Measurements from ENCODE around the gene NLK. TPM values are rescaled to one million over a fixed set of nuclear protein-coding genes. Genes with fewer than 3 reads are reported as not detected.
"Not testable (repeated sequence)": the region's sequence is repeated elsewhere in the genome, so short reads cannot be mapped to it uniquely, and the experiment has no call there.

The NLK gene
- polyA plus RNA-seq, 4 donors = 46.6 to 56.1 (median 46.9) TPM

DNA sequence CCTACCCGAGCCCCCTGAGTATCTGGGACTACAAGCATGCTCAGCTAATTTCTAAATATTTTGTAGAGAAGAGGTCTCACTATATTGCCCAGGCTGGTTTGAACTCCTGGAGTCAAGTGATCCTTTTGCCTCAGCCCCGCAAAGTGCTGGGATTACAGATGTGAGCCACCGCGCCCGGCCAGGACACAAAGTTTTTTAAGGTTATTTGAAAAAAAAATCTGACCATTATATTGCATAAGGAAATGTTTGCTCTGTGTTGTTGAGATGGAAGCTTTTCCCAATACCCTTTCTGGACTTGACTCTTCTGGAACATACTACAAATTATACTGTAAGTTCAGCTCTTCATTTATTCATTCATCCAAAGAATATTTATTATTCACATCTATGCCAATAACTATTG is 143.2 kb downstream of the NLK start:
- DNase-seq (ENCODE audit: low read depth in 4 of 4, low spot score in 2 of 4) = no peak

DNA sequence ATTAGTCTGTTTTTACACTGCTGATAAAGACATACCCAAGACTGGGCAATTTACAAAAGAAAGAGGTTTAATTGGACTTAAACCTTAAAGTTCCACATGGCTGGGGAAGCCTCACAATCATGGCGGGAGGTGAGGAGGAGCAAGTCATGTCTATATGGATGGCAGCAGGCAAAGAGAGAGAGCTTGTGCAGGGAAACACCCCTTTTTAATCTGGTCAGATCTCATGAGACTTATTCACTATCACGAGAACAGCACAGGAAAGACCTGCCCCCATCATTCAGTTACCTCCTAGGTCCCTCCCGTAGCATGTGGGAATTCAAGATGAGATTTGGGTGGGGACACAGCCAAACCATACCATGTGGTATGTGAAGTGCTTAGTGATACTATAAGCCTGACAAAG is 144.0 kb downstream of the NLK start:
- DNase-seq (ENCODE audit: low read depth in 4 of 4, low spot score in 2 of 4) = not testable (repeated sequence)

DNA sequence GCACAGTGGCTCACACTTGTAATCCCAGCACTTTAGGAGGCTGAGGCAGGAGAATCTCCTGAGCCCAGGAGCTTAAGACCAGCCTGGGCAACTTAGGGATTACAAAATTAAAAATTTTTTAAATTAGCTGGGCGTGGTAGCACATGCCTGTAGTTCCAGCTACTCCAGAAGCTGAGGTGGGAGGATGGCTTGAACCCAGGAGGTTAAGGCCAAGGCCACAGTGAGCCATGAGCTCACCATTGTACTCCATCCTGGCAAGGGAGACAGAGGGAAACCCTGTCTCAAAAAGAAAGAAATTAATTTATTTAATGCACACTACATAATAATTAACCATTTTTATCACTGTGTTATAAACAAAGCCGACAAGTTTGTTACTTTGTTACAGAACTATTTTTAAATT is 145.5 kb downstream of the NLK start:
- no peak for DNase-seq (ENCODE audit: low read depth in 4 of 4, low spot score in 2 of 4)

DNA sequence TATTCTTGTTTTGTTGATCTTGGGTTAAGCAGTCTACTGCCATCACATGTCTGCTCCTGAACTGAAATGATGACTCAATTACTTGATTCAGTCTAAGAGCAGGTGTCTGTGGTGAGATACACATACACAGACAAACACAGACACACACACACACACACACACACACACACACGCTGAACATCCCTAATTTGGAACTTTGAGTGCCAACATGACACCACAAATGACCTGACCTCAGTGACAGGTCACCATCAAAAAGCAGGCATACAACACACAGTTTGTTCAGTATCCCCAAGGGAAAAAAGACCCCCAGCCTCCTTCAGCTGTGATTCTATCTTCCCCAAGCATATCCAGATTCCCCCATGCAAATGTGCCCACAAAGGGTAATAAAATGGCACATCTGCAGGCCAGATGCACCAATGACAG is 146.4 kb downstream of the NLK start:
- DNase-seq (ENCODE audit: low read depth in 4 of 4, low spot score in 2 of 4) = no peak

DNA sequence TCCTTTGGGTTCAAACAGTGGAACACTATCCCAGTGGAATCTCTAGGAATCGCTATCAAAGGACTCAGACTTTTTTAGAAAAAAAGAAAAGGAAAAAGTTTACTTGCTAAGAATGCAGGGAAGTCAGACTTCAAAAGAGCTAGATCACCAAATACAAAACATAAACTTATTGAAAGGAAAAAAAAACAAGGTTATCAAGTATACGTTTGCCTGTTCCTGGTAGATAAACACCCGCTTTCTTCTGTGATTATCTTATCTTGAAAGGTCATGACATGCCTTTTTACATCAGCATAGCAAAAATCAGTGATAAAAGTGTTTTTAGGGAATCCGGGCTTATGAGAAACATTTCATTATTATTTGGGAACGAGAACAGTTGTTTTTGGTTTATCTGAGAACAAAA is 147.2 kb downstream of the NLK start:
- DNase-seq (ENCODE audit: low read depth in 4 of 4, low spot score in 2 of 4) = no peak

DNA sequence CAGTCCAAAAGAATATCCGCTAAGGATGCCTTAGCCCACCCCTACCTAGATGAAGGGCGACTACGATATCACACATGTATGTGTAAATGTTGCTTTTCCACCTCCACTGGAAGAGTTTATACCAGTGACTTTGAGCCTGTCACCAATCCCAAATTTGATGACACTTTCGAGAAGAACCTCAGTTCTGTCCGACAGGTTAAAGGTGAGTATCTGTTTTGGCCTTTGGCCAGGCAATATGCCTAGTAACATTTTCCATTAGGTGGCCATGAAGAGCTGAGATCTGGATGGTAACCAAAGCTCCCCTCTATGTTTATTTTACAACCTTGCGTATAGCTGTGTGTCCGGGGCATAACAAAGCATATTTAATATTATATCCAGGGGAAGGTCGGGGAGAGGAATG is 148.5 kb downstream of the NLK start:
- no peak for DNase-seq (ENCODE audit: low read depth in 4 of 4, low spot score in 2 of 4)

DNA sequence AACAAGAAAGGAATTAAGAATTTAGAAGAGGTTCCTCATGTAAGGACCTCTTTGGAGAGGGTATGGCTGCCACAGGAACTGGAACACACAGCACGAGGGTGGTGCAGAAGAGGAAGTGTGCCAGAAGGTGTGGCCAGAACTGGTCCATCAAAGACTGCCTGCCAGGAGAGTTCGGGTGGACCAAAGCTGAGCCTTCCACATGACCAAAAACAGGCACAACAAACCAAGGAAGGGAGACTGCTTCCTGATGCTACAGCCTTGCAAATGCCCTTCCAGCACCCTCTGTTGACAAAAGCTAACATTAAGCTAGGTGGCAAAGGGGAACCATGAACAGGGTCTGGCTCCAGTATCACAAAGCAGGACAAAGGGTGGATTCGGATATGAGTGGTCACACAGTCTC is 150.8 kb downstream of the NLK start:
- no peak for DNase-seq (ENCODE audit: low read depth in 4 of 4, low spot score in 2 of 4)

DNA sequence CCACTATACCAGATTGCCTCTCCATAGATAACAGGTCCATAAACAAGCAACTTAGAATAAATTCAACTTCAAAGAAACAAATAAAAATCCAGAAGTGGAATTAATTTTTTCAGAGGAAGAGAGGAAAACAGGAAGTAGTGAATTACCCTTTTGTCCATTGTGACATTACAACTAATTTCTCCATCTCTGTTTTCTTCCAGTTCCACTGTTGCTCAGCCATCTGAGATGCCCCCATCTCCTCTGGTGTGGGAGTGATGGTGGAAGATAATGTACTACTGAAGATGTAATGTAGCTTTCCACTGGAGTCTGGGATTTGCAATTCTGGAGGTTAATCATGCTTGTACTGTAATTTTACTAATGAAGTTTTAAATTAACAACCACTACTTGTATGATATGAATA is 151.9 kb downstream of the NLK start:
- no peak for DNase-seq (ENCODE audit: low read depth in 4 of 4, low spot score in 2 of 4)

DNA sequence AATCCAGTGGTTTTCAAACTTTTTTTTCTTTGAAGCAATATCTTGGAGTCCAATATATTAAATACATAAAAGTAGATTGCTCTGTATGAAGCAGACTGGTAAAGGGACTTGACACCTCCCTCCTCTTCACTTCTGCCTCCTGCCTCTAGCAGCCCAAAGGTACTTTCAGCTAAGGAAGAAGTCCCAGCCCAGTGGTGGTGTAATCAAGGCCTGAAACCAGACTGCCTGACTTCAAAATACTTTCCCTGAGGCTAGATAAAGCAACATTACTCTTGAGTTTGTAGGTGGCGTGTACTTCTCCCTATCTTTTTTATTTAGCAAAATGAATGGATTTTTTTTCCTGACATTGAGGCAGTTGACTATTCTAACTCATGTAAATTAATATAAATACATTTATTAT is 154.2 kb downstream of the NLK start:
- no peak for DNase-seq (ENCODE audit: low read depth in 4 of 4, low spot score in 2 of 4)

DNA sequence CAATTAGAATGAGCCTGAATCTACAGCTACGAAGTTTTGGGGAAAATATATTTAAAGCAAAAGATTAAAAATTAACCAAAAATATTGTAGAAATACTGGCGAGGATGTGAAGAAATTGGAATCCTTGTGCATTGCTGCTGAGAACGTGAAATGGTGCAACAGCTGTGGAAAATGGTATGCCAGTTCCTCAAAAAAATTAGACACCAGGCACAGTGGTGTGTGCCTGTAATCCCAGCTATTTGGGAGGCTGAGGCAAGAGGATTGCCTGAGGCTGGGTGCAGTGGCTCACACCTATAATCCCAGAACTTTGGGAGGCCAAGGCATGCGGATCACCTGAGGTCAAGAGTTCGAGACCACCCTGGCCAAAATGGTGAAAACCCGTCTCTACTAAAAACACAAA is 156.6 kb downstream of the NLK start:
- DNase-seq (ENCODE audit: low read depth in 4 of 4, low spot score in 2 of 4) = no peak

DNA sequence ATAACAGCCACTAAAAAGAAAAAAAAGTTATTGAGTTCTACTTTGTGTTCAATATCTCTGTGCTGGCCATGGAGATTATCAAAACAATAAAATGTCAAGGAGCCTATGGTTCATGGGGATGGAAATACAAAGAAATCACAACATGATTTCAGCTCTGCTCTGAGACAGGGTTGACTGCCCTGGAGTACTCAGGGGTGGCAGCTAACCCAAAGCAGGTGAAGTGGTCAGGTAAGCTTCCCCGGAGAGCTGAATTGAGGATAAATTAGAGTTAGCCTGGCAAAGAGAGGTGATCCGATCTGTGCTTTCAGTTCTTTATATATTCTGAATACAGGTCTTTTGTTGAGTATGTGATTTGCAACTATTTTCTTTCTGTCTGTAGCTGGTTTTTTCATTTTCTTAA is 157.3 kb downstream of the NLK start:
- no peak for DNase-seq (ENCODE audit: low read depth in 4 of 4, low spot score in 2 of 4)

DNA sequence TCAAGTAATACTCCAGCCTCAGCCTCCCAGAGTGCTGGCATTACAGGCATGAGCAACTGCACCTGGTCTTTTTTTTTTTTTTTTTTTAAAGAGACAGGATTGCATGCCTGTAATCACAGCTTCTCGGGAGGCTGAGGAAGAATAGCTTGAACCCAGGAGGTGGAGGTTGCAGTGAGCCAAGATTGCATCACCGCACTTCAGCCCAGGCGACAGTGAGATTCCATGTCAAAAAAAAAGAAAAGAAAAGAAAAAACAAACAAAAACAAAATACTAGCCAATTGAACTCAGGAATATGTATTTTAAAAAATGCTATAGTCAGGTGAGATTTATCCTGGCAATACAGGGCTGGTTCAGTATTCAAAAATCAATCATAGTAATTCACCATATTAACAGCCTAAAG is 158.8 kb downstream of the NLK start:
- no peak for DNase-seq (ENCODE audit: low read depth in 4 of 4, low spot score in 2 of 4)

DNA sequence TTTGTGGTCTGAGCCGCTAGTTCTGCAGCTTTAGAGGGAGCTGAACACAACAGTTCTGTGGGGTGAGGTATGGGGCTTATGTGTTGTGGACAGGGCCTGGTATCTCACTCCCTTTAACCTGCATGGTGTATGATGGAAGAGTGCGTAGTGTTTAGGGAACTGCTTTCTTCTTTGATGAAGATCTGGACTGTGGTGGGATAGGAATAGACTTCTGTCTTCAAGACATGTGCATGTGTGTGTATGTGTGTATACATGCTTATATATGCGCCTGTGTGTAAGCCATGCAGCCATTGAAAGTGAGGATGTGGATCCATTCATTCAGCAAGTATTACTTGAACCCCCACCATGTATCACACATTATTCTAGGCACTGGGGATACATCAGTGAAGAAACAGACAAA is 161.8 kb downstream of the NLK start:
- DNase-seq (ENCODE audit: low read depth in 4 of 4, low spot score in 2 of 4) = no peak

DNA sequence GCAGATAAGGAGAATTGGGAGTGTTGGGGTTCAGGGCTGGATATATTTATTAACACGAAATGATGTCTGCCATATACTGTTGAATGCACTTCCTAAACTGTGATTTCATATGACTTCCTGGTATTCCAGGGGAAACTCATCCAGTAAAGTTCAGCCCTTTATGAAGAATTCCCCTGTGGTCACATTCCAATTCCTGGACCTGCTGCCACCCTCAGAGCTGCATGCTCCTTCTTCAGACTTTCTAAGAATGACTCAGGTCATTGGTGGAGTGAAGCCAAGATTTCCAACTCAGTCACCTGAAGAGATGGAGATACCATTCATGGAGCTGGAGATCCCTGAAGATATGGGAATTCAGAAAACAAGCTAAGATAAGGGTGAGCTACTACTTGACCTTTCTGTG is 162.3 kb downstream of the NLK start:
- no peak for DNase-seq (ENCODE audit: low read depth in 4 of 4, low spot score in 2 of 4)

DNA sequence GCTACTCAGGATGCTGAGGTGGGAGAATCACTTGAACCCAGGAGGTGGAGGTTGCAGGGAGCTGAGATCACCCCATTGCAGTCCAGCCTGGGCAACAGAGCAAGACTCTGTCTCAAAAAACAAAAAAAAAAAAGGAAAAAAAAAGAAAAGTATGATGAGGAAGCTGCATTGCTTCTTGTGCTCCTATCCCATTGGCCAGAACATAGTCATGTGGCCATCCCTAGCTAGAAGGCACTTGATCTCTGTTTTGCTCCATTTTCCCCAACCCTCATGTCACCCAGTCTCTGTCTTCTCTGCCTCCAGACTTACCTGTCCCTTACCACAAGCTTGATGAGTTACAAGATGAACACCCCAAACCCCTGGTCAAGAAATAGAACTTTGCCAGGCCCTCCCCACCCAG is 163.8 kb downstream of the NLK start:
- DNase-seq (ENCODE audit: low read depth in 4 of 4, low spot score in 2 of 4) = no peak

DNA sequence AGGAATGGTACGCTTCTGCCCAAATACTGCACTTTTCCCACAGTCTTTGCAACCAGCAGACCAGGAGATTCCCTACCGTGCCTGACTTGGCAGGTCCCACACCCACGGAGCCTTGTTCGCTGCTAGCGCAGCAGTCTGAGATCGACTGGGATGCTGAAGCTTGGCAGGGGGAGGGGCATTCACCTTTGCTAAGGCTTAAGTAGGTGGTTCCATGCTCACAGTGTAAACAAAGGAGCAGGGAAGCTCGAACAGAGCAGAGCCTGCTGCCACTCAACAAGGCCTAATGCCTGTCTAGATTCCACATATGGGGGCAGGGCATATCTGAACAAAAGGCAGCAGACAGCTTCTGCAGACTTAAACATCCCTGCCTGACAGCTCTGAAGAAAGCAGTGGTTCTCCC is 169.3 kb downstream of the NLK start:
- DNase-seq (ENCODE audit: low read depth in 4 of 4, low spot score in 2 of 4) = no peak

DNA sequence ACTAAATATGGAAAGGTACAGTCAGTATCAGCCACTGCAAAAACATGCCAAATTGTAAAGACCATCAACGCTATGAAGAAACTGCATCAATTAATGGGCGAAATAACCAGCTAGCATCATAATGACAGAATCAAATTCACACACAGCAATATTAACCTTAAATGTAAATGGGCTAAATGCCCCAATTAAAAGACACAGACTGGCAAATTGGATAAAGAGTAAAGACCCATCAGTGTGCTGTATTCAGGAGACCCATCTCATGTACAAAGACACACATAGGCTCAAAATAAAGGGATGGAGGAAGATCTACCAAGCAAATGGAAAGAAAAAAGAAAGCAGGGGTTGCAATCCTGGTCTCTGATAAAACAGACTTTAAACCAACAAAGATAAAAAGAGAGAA is 171.1 kb downstream of the NLK start:
- not testable (repeated sequence) for DNase-seq (ENCODE audit: low read depth in 4 of 4, low spot score in 2 of 4)

DNA sequence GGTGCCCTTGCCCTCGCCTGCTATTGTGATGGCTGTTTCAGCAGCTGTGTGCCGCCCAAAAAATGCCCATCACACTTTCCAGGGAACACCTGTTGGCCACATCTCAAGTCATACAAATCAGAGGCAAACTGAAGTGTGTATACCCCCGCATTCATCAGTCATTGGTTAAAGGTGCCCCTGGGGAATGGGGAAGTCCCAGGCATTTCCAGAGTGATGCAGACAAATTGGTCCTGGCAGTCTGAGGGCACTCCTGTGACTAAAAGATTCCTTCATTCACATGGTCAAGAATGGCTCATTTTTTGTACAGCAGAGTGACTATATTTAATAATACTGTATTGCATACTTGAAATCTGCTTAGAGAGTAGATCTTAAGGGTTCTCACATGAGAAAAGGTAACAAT is 173.6 kb downstream of the NLK start:
- no peak for DNase-seq (ENCODE audit: low read depth in 4 of 4, low spot score in 2 of 4)

DNA sequence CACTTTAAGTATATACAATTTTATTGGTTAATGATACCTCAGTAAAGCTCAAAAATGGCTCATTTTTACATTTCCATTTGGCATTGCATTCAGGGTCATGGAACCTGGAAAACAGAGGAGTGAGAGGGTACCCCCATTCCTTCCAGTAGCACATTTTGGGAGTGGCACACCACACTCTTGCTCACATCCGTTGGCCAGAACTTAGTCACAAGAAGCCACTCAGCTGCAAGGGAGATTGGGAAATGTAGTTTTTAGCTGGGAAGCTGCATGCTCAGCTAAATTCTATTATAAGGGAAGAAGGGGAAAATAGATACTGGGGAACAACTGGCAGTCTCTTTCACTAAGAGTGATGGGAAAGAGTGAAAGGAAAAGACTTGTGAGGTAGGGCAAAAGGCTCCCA is 174.1 kb downstream of the NLK start:
- no peak for DNase-seq (ENCODE audit: low read depth in 4 of 4, low spot score in 2 of 4)

DNA sequence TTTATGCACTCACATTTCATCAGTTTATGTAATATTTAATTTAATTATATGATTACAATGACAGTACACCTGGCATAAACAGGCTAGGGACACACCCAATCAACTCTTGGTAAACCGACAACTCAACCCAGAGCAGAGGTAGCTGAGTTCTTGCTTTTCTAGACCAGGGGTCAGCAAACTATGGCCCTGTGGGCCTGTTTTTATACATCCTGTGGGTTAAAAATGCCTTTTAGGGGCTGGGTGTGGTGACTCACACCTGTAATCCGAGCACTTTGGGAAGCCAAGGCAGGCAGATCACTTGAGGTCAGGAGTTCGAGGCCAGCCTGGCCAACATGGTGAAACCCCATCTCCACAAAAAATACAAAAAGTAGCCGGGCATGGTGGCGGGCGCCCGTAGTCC is 177.3 kb downstream of the NLK start:
- DNase-seq (ENCODE audit: low read depth in 4 of 4, low spot score in 2 of 4) = no peak

DNA sequence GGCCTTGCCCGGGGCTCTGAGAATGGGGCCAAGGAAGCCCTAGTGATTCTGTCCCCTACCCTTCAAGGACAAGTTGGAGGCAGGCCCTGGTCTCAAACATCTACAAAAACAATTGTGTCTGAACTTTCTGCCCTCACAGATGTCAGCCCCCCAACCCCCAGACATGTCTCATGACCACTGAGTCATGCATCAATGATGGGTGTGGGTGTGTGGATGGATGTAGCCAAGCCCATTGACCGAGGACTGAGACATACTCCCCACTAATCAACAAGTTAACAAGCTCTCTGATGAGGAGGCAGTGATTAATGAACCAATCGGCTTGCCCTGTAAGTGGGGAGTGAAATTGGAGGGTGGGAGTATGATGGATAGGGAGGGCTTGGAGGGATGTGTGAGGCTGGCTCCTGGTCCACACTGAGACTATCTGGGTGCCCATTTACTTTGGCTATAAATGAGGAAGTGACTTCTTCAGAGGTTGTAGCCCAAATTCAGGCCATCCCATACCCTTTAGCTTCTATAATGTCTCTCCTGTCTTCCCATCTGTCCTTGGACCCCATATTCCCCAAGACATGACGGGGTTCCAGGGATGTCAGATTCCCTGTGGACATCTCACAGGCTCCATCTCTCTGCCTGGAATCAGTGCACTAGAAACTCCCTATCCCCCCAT is 179.4 kb downstream of the NLK start:
- DNase-seq (ENCODE audit: low read depth in 4 of 4, low spot score in 2 of 4) = no peak

DNA sequence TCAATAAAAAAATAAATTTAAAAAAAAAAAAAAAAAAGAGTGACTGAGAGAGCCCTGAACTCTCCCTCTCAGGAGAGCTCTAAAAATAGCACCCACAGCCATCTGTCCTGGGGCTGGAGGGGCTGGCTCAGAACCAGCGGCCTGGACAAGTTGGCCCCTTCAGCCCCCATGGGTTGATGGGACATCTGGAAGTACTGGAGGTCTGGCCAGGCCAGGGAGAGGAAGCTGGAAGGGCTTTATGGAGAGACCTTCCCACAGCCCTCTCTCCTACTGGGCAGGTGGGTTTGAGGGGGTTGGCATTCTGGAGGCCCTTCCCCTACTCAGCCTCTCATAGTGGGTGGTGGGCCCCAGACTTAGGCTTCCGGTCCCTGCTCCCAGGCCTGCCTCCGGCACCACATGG is 182.8 kb downstream of the NLK start:
- no peak for DNase-seq (ENCODE audit: low read depth in 4 of 4, low spot score in 2 of 4)

DNA sequence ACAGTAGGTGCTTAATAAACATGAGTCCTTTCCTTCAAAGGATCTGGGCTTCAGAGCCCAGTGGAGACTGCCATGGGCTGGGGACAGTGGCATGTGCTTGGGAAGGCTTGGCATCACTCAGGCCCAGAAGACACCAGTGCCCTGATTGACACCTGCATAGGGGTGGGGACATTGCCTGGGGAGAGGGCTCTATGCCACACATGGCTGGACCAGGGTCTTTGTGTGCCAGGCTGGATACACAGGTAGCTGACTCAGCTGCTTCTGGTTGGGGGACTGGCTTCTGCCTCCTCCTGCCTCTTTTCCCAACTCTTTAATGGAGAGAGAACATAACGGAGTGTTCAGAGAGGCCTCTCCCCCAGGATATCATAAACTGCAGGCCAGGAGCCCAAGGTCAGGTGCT is 183.4 kb downstream of the NLK start:
- DNase-seq (ENCODE audit: low read depth in 4 of 4, low spot score in 2 of 4) = no peak

All from left renal cortex interstitium (tissue), 4 donors.